ENCODE measurements around the gene SDHAF1.
"Not testable (repeated sequence)": the region's sequence is repeated elsewhere in the genome, so short reads cannot be mapped to it uniquely, and the experiment has no call there.

Gene SDHAF1

DNA sequence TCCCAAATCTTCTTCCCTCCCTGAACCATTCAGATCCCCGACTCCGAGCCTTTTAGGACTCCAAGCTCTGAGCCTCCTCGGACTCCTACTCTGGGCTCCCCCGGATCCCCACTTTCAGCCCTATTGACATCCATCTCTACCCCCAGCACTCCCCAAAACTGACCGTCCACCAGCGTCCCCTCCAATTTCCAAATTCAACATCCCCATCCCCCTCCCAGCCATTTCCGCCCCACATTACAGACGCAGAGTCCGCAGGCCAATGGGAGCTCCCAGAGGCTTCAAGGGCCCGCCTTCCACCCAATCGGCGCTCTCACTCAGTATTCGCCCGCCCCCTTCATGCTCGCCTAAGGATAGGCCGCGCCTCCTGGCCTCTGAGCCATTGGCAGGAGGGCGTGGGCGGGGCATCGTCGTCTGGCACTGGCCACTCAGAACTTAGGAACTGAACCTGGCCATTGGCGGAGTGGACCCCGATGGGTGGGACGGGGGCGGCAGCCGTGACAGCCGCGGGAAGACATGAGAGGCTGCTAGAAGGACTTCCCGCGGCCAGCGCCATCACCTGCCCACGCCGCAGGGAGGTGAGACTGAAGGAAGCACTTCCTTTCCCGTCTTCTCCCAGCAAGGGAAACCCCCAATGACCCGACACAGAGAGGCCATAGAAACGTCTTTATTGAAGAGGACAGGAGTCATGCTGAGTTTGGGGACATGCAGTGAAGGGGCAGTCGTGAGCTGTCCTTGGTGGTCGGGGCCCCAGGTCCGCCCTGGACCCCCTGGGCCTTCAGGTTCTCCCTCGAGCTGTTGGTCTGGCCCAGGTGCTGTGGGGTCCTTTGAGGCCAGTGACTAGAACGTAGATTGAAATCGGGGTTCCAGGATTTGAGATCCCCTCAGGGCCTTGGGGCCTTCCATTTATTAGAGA lies 19.3 kb downstream of the SDHAF1 start, which contains the start of gene ALKBH6:
Gene ALKBH6, minus strand, starts transcription at position 202 of the 913 bp plus-strand sequence. CDS start 816 bp downstream, outside the sequence.
- peak; percentile 99 for DNase-seq (ENCODE audit: low spot score)

DNA sequence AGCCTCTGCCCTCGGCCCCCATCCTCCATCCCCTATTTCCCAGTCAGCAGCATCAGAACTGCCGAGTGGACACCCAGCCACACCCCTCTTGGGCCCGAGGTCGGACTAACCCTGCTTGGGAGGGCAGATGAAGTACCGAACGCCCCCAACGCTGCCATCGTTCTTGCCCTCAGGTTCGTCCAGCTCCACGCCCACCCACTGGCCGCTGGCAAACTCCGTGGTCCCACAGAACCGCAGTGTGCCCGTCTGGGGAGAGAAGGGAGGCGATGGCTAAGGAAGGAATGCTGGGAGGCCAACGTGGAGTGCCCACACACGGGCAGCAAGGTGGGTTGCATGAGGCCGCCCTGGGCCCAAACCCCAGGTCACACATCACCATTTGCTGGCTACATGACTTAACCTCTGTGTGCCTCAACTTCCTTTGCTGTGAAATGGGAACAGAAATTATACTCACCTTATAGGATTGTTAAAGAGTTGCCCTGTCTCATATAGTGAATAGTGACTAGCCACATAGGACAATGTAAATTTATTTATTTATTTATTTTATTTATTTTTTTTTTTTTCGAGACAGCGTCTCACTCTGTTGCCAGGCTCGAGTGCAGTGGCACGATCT lies 24.2 kb downstream of the SDHAF1 start:
- DNase-seq (ENCODE audit: low spot score): no peak

DNA sequence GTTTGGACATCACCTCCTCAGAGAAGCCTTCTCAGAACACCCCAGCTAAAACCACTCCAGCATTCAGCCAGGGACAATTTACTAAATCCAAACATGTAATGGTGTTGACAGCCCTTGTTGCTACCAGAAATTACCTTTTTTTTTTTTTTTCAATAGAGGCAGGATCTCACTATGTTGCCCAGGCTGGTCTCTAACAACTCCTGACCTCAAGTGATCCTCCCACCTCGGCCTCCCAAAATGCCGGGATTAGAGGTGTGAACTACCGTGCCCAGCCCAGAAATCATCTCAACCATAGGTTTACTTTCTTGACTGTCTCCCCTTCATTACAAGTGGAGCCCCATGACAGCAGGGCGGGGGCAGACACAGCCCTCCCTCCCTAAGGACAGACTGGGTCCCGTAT lies 28.4 kb downstream of the SDHAF1 start:
- DNase-seq (ENCODE audit: low spot score): no peak

DNA sequence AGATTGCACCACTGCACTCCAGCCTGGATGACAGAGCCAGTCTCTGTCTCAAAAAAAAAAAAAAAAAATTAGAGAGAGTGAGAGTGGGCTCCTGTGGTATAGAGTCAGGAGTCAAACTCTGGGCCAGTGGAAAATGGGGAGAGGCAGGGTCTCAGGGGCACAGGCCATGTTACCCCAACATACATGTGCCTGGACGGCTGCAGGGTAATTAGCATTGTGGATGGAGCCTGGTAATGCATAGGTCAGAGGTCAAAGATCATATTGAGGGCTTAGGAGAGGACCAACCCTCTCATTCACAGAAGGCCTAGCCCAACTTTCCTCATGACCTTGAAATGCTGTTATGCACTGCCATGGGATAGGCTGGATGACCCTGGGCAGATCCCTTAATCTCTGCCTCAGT lies 30.6 kb downstream of the SDHAF1 start:
- DNase-seq (ENCODE audit: low spot score): no peak

DNA sequence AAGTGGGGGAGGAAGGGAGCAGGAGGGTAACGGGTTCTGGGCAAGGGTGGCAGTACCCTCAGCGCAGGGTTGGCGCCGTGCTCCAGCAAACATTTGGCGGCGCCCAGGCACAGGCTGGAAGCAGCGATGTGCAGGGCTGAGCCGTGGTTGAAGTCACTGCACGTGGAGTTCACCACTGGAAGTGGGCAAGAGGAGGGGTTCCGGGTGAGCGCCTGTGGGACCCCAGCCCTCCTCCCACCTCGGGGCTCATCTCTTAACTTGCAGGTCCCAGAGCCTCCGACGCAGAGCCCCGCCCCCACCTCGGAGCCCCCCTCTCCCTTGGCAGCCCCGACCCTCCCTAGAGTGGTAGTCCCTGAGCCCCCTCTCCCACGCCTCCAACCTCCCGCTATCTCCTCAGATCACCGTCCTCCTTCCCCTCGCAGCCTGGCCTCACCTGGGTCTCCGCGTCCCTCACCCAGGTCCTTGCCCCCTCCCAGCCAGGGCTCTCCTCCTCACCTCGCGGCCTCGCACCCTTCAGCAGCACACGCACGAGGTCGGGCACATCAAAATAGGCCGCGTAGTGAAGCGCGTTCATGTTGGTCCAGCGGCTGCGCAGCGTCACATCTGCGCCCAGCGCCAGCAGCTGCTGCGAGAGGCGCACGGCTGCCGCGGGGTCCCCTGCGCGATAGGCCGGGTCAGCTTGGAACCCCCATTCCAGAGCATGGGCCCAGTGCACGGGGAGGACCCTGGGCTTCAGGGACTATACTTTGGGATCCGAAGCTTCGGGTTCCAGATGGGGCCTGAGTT lies 31.3 kb downstream of the SDHAF1 start:
- DNase-seq (ENCODE audit: low spot score): no peak

DNA sequence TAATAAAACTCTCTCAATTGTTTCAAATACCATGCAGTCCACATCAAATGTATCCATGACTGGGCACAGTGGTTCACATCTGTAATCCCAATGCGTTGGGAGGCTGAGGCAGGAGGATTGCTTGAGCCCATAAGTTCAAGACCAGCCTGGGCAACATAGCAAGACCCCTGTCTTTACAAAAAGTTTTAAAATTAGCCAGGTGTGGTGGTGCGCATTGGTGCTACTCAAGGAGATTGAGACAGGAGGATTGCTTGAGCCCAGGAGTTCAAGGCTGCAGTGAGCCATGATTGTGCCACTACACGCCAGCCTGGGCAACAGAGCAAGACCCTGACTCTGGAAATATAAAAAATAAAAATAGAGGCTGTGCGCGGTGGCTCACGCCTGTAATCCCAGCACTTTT lies 32.7 kb downstream of the SDHAF1 start:
- DNase-seq (ENCODE audit: low spot score): no peak

- no peak for DNase-seq (ENCODE audit: low spot score)
Observed at GRCh38 chr19:36028313-36029041, 33.5 kb downstream of the SDHAF1 start.

DNA sequence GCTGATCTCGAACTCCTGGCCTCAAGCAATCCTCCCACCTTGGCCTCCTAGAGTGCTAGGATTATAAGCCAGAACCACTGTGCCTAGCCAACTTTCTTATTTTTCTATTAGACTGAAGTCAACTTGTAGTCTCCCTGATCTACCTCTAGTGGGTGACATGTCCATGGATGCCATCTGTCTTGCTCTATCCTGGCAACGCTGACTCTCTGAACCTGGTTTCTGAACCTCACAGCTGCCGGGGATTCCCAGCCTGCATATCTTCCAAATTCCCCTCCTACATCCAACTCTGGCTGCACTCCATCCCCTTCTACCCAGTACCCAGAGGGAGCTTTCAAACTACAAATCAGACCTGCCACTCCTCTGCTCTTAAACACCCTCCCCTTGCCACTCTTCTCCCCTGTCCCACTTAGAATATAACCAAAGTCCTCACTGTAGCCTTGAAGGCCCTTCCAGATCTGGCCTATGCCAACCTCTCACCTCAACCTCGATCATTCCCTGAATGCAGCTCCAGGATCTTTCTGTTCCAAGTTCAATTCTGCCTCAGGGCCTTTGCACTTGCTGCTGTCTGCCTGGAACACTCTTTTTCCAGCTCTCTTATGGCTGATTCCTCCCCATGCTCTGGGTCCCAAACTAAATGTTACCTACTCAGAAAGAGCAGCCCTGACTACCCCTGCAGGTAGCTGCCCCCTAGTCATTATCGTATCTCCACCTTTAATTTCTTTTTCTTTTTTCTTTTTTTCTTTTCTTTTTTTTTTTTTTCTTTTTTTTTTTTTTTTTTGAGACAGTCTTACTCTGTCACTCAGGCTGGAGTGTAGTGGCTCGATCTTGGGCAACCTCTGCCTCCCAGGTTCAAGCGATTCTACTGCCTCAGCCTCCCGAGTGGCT lies 35.5 kb downstream of the SDHAF1 start:
- DNase-seq (ENCODE audit: low spot score): no peak

DNA sequence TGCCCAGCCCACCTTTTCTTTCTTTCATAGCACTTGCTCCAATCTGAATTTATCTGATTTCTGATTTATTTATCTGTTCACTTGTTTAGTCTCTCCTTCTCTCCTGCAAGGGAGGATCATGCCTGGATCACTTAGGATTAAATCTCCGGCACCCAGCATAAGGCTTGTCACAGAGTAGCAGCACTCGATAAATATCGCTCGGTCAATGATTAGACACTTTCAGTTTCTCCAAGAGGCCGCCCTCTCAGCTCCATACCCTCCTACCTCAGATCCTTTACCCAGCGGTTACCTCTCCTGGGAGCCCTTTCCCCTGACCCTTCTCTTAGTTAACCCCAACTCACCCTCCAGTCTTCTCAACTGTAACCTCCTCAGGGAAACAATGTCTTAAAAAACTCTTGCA lies 36.3 kb downstream of the SDHAF1 start:
- no peak for DNase-seq (ENCODE audit: low spot score)

GRCh38 chr19:36032251-36033104 lies 37.5 kb downstream of the SDHAF1 start, which contains the start of gene CLIP3:
Gene CLIP3, minus strand, starts transcription at chr19:36032873. Its CDS starts 516 bp downstream, at chr19:36032357.
- DNase-seq (ENCODE audit: low spot score): peak; percentile 90

- DNase-seq (ENCODE audit: low spot score): no peak
Observed at GRCh38 chr19:36040495-36040894, 45.5 kb downstream of the SDHAF1 start.

- not testable (repeated sequence) for DNase-seq (ENCODE audit: low spot score)
Observed at GRCh38 chr19:36041092-36041491, 46.1 kb downstream of the SDHAF1 start.

DNA sequence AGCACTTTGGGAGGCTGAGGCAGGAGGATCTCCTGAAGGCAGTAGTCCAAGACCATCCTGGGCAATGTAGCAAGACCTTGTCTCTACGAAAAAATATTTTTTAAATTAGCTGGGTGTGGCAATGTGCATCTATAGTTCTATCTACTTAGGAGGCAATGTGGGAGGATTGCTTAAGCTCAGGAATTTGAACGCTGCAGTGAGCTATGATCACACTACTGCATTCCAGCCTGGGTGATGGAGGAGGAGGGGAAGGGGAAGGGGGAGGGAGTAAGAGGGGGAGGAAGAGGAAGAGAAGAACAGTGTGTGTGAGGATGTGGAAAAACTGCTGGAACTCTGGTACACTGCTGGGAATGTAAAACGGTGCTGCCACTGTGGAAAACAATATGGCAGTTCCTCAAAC lies 46.8 kb downstream of the SDHAF1 start:
- no peak for DNase-seq (ENCODE audit: low spot score)

DNA sequence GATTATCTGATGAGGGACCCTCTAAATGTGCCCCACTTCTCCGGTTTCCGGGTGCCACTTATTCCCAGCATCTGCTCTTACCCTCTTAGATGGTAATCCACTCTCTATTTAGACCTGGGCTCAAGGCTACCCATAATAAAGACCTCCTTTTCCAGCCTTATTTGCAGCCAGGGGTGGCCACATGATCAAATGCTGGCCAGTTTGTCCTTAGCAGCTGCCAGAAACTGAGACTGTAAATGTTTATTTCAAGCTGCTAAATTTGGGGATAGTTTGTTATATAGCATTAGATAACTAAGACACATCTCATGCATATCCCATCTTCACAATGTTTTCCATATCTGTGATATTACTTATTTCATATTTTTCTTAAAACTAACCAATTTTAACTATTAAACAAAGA lies 49.0 kb downstream of the SDHAF1 start:
- no peak for DNase-seq (ENCODE audit: low spot score)
